H9 (cell line): ENCODE results near the gene TIMP1. TPM values are rescaled to one million over a fixed set of nuclear protein-coding genes. Genes with fewer than 3 reads are reported as not detected.

ENCODE experiments used
- DNase-seq: peaks from one replicate; pipeline ENCODE4 v3.0.0-alpha.2; 2017
- H2AFZ ChIP-seq: one replicate; pipeline ENCODE4 v1.6.1; 2013; ENCODE audit warnings: mild to moderate bottlenecking, low read length, control low read depth, moderate library complexity
- H2AK5ac ChIP-seq: 2 replicates; pipeline ENCODE4 v1.6.1; 2013; ENCODE audit warnings: low read length, control low read depth, mixed read lengths; ENCODE audit not compliant: insufficient read length
- H2BK120ac ChIP-seq: one replicate; pipeline ENCODE4 v1.6.1; 2013; ENCODE audit warnings: low read depth, mild to moderate bottlenecking, low read length, control low read depth, inconsistent platforms; ENCODE audit not compliant: poor library complexity, severe bottlenecking
- H2BK12ac ChIP-seq: 2 replicates; pipeline ENCODE4 v1.6.1; 2013; ENCODE audit warnings: low read length, control low read depth, mixed read lengths, low read depth; ENCODE audit not compliant: insufficient read length
- H2BK15ac ChIP-seq: 2 replicates; pipeline ENCODE4 v1.6.1; 2013; ENCODE audit warnings: low read depth, low read length, control low read depth
- H2BK20ac ChIP-seq: one replicate; pipeline ENCODE4 v1.6.1; 2013; ENCODE audit warnings: low read depth, mild to moderate bottlenecking, low read length, control low read depth, inconsistent platforms; ENCODE audit not compliant: poor library complexity, severe bottlenecking
- H2BK5ac ChIP-seq: 2 replicates; pipeline ENCODE4 v1.6.1; 2013; ENCODE audit warnings: low read length, control low read depth, mixed read lengths; ENCODE audit not compliant: insufficient read length
- H3K14ac ChIP-seq: 2 replicates; pipeline ENCODE4 v1.6.1; 2013; ENCODE audit warnings: low read length, control low read depth; ENCODE audit not compliant: insufficient read depth
- H3K18ac ChIP-seq: 2 replicates; pipeline ENCODE4 v1.6.1; 2013; ENCODE audit warnings: low read depth, mild to moderate bottlenecking, mixed read lengths, low read length, control low read depth; ENCODE audit not compliant: insufficient read length
- H3K23ac ChIP-seq: 2 replicates; pipeline ENCODE4 v1.6.1; 2013; ENCODE audit warnings: low read length, control low read depth, mixed read lengths, low read depth; ENCODE audit not compliant: insufficient read length
- H3K23me2 ChIP-seq: 2 replicates; pipeline ENCODE4 v1.6.1; 2013; ENCODE audit warnings: low read depth, mild to moderate bottlenecking, mixed read lengths, low read length, control low read depth; ENCODE audit not compliant: insufficient read length, poor library complexity, severe bottlenecking
- H3K27ac ChIP-seq: 2 replicates; pipeline ENCODE4 v1.5.1; 2013; ENCODE audit warnings: low read length, control low read depth, mixed read lengths, low read depth; ENCODE audit not compliant: insufficient read length
- H3K27me3 ChIP-seq: 2 replicates; pipeline ENCODE4 v1.6.1; 2013; ENCODE audit warnings: low read length, control low read depth, inconsistent platforms; ENCODE audit not compliant: insufficient read depth
- H3K4ac ChIP-seq: 2 replicates; pipeline ENCODE4 v1.6.1; 2013; ENCODE audit warnings: low read depth, mild to moderate bottlenecking, control low read depth, inconsistent platforms, low read length, moderate library complexity
- H3K4me1 ChIP-seq: 2 replicates; pipeline ENCODE4 v1.6.1; 2013; ENCODE audit warnings: low read length, control low read depth, inconsistent platforms; ENCODE audit not compliant: insufficient read depth
- H3K4me2 ChIP-seq: 2 replicates; pipeline ENCODE4 v1.6.1; 2013; ENCODE audit warnings: low read length, control low read depth, mixed read lengths; ENCODE audit not compliant: insufficient read length, insufficient read depth
- H3K56ac ChIP-seq: 2 replicates; pipeline ENCODE4 v1.6.1; 2013; ENCODE audit warnings: low read depth, mild to moderate bottlenecking, mixed read lengths, low read length, control low read depth; ENCODE audit not compliant: insufficient read length
- H3K79me1 ChIP-seq: 2 replicates; pipeline ENCODE4 v1.6.1; 2013; ENCODE audit warnings: low read depth, mild to moderate bottlenecking, moderate library complexity, low read length, control low read depth, inconsistent platforms; ENCODE audit not compliant: insufficient read depth, poor library complexity, severe bottlenecking
- H3K79me2 ChIP-seq: 2 replicates; pipeline ENCODE4 v1.6.1; 2013; ENCODE audit warnings: low read length, control low read depth, inconsistent platforms; ENCODE audit not compliant: insufficient read depth
- H3K9ac ChIP-seq: 2 replicates; pipeline ENCODE4 v1.6.1; 2013; ENCODE audit warnings: low read length, control low read depth, mixed read lengths; ENCODE audit not compliant: insufficient read length; ENCODE audit errors: extremely low read depth
- H3K9me3 ChIP-seq: one replicate; pipeline ENCODE4 v1.6.1; 2013; ENCODE audit warnings: low read depth, low read length, inconsistent platforms; ENCODE audit not compliant: control insufficient read depth
- H3T11ph ChIP-seq: one replicate; pipeline ENCODE4 v1.6.1; 2013; ENCODE audit warnings: mild to moderate bottlenecking, low read length, control low read depth, inconsistent platforms
- H4K20me1 ChIP-seq: one replicate; pipeline ENCODE4 v1.6.1; 2013; ENCODE audit not compliant: control insufficient read depth, insufficient read length, insufficient read depth
- H4K5ac ChIP-seq: 2 replicates; pipeline ENCODE4 v1.6.1; 2013; ENCODE audit warnings: low read depth, mild to moderate bottlenecking, mixed read lengths, low read length, control low read depth; ENCODE audit not compliant: insufficient read length
- H4K8ac ChIP-seq: replicated peaks from 2 replicates; pipeline ENCODE4 v1.6.1; 2013; ENCODE audit warnings: low read length, control low read depth, mixed read lengths, low read depth; ENCODE audit not compliant: insufficient read length
- H4K91ac ChIP-seq: 2 replicates; pipeline ENCODE4 v1.6.1; 2013; ENCODE audit warnings: low read depth, mild to moderate bottlenecking, moderate library complexity, mixed read lengths, low read length, control low read depth; ENCODE audit not compliant: insufficient read length
- H3K27ac Mint-ChIP-seq, 3 experiments: 2 replicates in 2 of 3; 3 replicates in 1 of 3; pipeline ENCODE4 v1.8.0; 2020 to 2021; ENCODE audit warnings: mixed read lengths in 3 of 3, mild to moderate bottlenecking in 1 of 3, moderate library complexity in 1 of 3
- H3K27me3 Mint-ChIP-seq: 2 replicates; pipeline ENCODE4 v1.8.0; 2021; ENCODE audit warnings: low read depth, mild to moderate bottlenecking, moderate library complexity, mixed read lengths
- H3K36me3 Mint-ChIP-seq, 3 experiments: 2 replicates in 2 of 3; 3 replicates in 1 of 3; pipeline ENCODE4 v1.8.0; 2020 to 2021; ENCODE audit warnings: low read depth in 3 of 3, mixed read lengths in 3 of 3; ENCODE audit not compliant: insufficient read depth in 1 of 3
- H3K4me1 Mint-ChIP-seq, 2 experiments: 2 replicates each; pipeline ENCODE4 v1.8.0; 2020; ENCODE audit warnings: mixed read lengths in 2 of 2
- H3K4me3 Mint-ChIP-seq, 2 experiments: 2 replicates in 1 of 2; 3 replicates in 1 of 2; pipeline ENCODE4 v1.8.0; 2020 to 2021; ENCODE audit warnings: mild to moderate bottlenecking in 2 of 2, mixed read lengths in 2 of 2, moderate library complexity in 1 of 2
- H3K9me3 Mint-ChIP-seq, 2 experiments: 2 replicates in 1 of 2; 3 replicates in 1 of 2; pipeline ENCODE4 v1.8.0; 2020; ENCODE audit warnings: mild to moderate bottlenecking in 2 of 2, mixed read lengths in 2 of 2, moderate library complexity in 1 of 2
- CTCF ChIP-seq: fragments of 200-600 bp; sonication (generic); conservative IDR thresholded peaks from 3 replicates; pipeline ENCODE4 v1.8.0; 2021; ENCODE audit warnings: antibody characterized with exemption, mild to moderate bottlenecking
- WGBS: extraction: QIAGEN DNeasy Blood & Tissue Kit; methylation state at CpG from one replicate; pipeline ENCODE4 v1.1.7; 2013; ENCODE audit warnings: missing lambda C conversion rate, low lambda C conversion rate, mixed read lengths; ENCODE audit not compliant: insufficient read length; ENCODE audit errors: extremely low coverage; 5-methylcytosine and 5-hydroxymethylcytosine counted together
- total RNA-seq: library from RNA; stranded (reverse); gene quantifications from 2 replicates; pipeline ENCODE4 v1.2.1, GENCODE V29; 2021

Gene TIMP1
- total RNA-seq, 1 experiment from 2014 or later = 65.1 TPM

- H4K5ac ChIP-seq = no peak overlapping the region
- no peak overlapping the region for H3K18ac ChIP-seq
- H2BK20ac ChIP-seq = no peak overlapping the region
- H4K91ac ChIP-seq = no peak overlapping the region
- no peak overlapping the region for H2BK15ac ChIP-seq
- Mint-ChIP-seq H3K36me3 (peaks cover 0 to 10% (median 7%) of the 10 kb centered on the region in 3 experiments; a peak in 4 of 7 replicates), H3K9me3 (peaks cover 74 to 86% of the 10 kb centered on the region in 2 experiments), H3K27ac (no peak overlapping the region), H3K4me1 (peaks cover 8 to 17% of the 10 kb centered on the region in 2 experiments), H3K27me3 (peaks cover 18% of the 10 kb centered on the region), H3K4me3 (no peak overlapping the region)
- no peak overlapping the region for H3K14ac ChIP-seq
- no peak for TF ChIP-seq CTCF
- H3K79me1 ChIP-seq = no peaks in the 10 kb centered on the region
- H4K20me1 ChIP-seq = no peaks in the 10 kb centered on the region
- no peak overlapping the region for H3K23ac ChIP-seq
- H3K4me2 ChIP-seq = no peak overlapping the region
- peaks cover 39% of the 10 kb centered on the region for H3K9me3 ChIP-seq
- H2AK5ac ChIP-seq = no peak overlapping the region
- H2BK12ac ChIP-seq = no peak overlapping the region
- no peak for DNase-seq
- no peaks in the 10 kb centered on the region for H3K79me2 ChIP-seq
- peaks cover 3% of the 10 kb centered on the region; the same call in 1 of the 2 replicates for H3K4me1 ChIP-seq
- H3K27me3 ChIP-seq = no peaks in the 10 kb centered on the region
- no peak overlapping the region for H2AFZ ChIP-seq
- H3K23me2 ChIP-seq = peaks cover 3% of the 10 kb centered on the region
- H3K9ac ChIP-seq = no peak overlapping the region
- no peak overlapping the region for H2BK5ac ChIP-seq
- no peak overlapping the region for H3K27ac ChIP-seq
- no peak overlapping the region for H3K4ac ChIP-seq
- H4K8ac ChIP-seq = no peak overlapping the region
- no peak overlapping the region for H3K56ac ChIP-seq
- no peak overlapping the region for H3T11ph ChIP-seq
- no peak overlapping the region for H2BK120ac ChIP-seq
- WGBS = no CpG with 5 or more reads among the region's 6 CpGs
Observed at GRCh38 chrX:47621851-47622250, 39.6 kb downstream of the TIMP1 start.
